ENCODE data around the gene ZNF385A. TPM values are rescaled to one million over a fixed set of nuclear protein-coding genes. Genes with fewer than 3 reads are reported as not detected.

The ZNF385A gene
- total and polyA plus RNA-seq, 2 of the 8 experiments (the other 6 are each of a cell fraction or from before 2014, with no cell fraction given) = 5.2 to 14.3 TPM

GRCh38 chr12:54330442-54330841 is 54.1 kb downstream of the ZNF385A start (continued):
- TF ChIP-seq CHD7 (IDR thresholded peaks at IDR 0.05; ENCODE audit: insufficient replicate concordance, low read length) (no peak), SP4 (IDR thresholded peaks at IDR 0.05; ENCODE audit: low read length) (no peak)
- TF ChIP-seq, protein P1, sequence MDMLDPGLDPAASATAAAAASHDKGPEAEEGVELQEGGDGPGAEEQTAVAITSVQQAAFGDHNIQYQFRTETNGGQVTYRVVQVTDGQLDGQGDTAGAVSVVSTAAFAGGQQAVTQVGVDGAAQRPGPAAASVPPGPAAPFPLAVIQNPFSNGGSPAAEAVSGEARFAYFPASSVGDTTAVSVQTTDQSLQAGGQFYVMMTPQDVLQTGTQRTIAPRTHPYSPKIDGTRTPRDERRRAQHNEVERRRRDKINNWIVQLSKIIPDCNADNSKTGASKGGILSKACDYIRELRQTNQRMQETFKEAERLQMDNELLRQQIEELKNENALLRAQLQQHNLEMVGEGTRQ (IDR thresholded peaks at IDR 0.05; ENCODE audit: low read length) = no peak
